SU-DHL-6 (cell line): ENCODE results near the gene SPDYE4.

Experiments
- CTCF ChIP-seq: fragments of 200-600 bp; sonication (generic); IDR thresholded peaks from one replicate; pipeline ENCODE4 v1.5.1; 2017; ENCODE audit warnings: antibody characterized with exemption, mild to moderate bottlenecking, low read length, moderate library complexity; ENCODE audit not compliant: insufficient read depth, poor library complexity, severe bottlenecking
- EZH2phosphoT487 ChIP-seq: fragments of 200-600 bp; sonication (generic), shearing (Covaris generic); conservative IDR thresholded peaks from 2 replicates; pipeline ENCODE4 v1.6.1; 2018; ENCODE audit warnings: mild to moderate bottlenecking, antibody characterized with exemption, low read length, moderate library complexity, mixed read lengths

DNA sequence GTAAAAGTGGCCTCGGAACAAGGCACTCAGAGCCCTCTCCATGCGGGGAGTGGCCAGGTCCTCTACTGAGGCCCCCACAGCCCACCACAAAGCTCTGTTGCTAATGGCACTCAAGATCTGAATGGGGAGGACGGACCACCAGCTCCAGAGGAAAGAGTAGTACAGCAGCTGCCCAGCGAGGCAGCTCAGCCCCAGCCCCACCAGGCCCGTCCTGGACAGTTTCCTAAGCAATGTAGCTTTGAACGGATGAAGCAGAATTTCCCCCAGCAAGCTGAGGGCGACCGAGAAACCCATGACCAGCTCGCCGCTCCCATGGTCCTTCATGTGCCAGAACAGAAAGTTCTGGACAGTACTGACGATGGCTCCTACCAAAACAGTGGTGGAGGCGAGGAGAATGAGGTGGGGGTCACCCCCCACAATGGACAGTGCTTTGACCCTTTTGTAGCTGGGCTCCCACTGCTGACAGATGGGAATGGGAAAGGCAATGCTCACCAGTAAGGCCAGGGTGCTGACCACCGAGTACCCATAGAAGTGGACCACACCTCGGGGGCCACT lies 39.4 kb upstream of the SPDYE4 start:
- no peak for TF ChIP-seq CTCF
- no peak for TF ChIP-seq EZH2phosphoT487
